Activated gamma-delta T cell treated with Interleukin-2 at 50 U/mL for 16 hours (primary cell): ENCODE data around the gene ALOX12B.
"Not testable (repeated sequence)": the region's sequence is repeated elsewhere in the genome, so short reads cannot be mapped to it uniquely, and the experiment has no call there.

Experiments used
- DNase-seq: peaks from one replicate; pipeline ENCODE4 v3.0.0-alpha.2; 2020

Gene ALOX12B

GRCh38 chr17:8041249-8041928 is 46.1 kb downstream of the ALOX12B start:
- DNase-seq, result peak; percentile 20

GRCh38 chr17:8039611-8040168 is 47.8 kb downstream of the ALOX12B start:
- DNase-seq, result no peak

- no peak for DNase-seq
These were observed 48.4 kb downstream of the ALOX12B start, which contains the start of gene ALOX15B for GRCh38 chr17:8038954-8039610. Gene ALOX15B, plus strand, starts transcription at chr17:8039059. Its CDS starts 97 bp downstream, at chr17:8039156.

- DNase-seq, result no peak
These were observed 55.1 kb downstream of the ALOX12B start for GRCh38 chr17:8032442-8032841.

- DNase-seq, result no peak
These were observed 55.6 kb downstream of the ALOX12B start for GRCh38 chr17:8031950-8032349.

- no peak for DNase-seq
These were observed 56.3 kb downstream of the ALOX12B start for GRCh38 chr17:8031261-8031661.

- DNase-seq, result no peak
These were observed 58.4 kb downstream of the ALOX12B start for GRCh38 chr17:8029121-8029520.

GRCh38 chr17:8025176-8025911 is 62.2 kb downstream of the ALOX12B start:
- DNase-seq, result no peak

- not testable (repeated sequence) for DNase-seq
These were observed 63.4 kb downstream of the ALOX12B start for GRCh38 chr17:8024161-8024560.
